Cardiac fibroblast (primary cell): Measurements from ENCODE around the gene HMG20B.

Experiments used
- DNase-seq, 2 donors: peaks; one replicate each; pipeline versions ENCODE4 v3.0.0 to v3.0.0-alpha.2; 2010; ENCODE audit warnings: low read depth in 2 of 2
- H3K4me3 ChIP-seq, 2 donors: replicated peaks in 1 of 2; 1 replicate in 1 of 2; 2 replicates in 1 of 2; pipeline ENCODE4 v1.5.1; 2011; ENCODE audit warnings: low read depth in 2 of 2, low read length in 2 of 2, mild to moderate bottlenecking in 2 of 2, moderate library complexity in 1 of 2
- TF ChIP-seq, protein P1 (sequence below): IDR thresholded peaks from one replicate; pipeline ENCODE4 v1.5.1; 2011; ENCODE audit warnings: low read depth, mild to moderate bottlenecking, low read length, inconsistent platforms

Gene HMG20B

DNA sequence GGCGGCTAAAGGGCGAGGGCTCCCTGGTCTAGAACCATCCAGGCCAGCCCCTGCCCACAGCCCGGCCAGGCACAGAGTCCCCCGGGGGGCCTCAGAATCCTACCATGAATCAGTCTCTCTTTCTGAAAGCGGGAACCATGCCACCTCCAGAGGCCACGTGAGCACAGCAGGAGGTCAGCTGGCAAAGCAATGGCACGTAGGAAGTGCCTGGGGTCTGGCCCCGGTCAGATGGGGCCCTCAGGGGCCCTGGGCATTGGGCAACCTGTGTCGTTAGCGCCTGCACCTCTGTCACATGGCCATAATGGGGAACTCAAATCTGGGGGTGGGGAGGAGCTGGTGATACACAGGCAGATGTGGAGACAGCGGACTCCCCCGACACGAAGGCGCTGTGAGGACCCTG lies 24.1 kb upstream of the HMG20B start:
- H3K4me3 ChIP-seq = no peak overlapping the region
- TF ChIP-seq, protein P1, sequence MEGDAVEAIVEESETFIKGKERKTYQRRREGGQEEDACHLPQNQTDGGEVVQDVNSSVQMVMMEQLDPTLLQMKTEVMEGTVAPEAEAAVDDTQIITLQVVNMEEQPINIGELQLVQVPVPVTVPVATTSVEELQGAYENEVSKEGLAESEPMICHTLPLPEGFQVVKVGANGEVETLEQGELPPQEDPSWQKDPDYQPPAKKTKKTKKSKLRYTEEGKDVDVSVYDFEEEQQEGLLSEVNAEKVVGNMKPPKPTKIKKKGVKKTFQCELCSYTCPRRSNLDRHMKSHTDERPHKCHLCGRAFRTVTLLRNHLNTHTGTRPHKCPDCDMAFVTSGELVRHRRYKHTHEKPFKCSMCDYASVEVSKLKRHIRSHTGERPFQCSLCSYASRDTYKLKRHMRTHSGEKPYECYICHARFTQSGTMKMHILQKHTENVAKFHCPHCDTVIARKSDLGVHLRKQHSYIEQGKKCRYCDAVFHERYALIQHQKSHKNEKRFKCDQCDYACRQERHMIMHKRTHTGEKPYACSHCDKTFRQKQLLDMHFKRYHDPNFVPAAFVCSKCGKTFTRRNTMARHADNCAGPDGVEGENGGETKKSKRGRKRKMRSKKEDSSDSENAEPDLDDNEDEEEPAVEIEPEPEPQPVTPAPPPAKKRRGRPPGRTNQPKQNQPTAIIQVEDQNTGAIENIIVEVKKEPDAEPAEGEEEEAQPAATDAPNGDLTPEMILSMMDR = no peak

DNA sequence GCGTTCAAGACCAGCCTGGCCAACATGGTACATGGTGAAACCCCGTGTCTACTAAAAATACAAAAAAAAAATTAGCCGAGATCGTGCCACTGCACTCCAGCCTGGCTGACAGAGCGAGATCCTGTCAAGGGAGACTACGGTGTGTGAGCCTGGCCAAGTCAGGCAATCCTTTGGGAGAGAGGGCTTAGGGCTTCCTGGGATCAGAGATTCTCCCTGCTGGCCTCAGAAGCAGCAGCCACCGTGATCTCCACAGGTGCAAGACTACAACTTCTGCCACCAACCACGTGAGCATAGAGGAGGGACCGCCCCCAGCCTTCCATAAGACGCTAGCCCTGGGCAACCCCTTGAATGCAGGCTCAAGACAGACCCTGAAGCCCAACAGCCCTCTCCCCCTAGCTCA lies 22.9 kb upstream of the HMG20B start:
- TF ChIP-seq, protein P1 = no peak
- H3K4me3 ChIP-seq = no peak overlapping the region
- DNase-seq = no peak

More for the DNA sequence above, 24.1 kb upstream of the HMG20B start:
- no peak for DNase-seq

DNA sequence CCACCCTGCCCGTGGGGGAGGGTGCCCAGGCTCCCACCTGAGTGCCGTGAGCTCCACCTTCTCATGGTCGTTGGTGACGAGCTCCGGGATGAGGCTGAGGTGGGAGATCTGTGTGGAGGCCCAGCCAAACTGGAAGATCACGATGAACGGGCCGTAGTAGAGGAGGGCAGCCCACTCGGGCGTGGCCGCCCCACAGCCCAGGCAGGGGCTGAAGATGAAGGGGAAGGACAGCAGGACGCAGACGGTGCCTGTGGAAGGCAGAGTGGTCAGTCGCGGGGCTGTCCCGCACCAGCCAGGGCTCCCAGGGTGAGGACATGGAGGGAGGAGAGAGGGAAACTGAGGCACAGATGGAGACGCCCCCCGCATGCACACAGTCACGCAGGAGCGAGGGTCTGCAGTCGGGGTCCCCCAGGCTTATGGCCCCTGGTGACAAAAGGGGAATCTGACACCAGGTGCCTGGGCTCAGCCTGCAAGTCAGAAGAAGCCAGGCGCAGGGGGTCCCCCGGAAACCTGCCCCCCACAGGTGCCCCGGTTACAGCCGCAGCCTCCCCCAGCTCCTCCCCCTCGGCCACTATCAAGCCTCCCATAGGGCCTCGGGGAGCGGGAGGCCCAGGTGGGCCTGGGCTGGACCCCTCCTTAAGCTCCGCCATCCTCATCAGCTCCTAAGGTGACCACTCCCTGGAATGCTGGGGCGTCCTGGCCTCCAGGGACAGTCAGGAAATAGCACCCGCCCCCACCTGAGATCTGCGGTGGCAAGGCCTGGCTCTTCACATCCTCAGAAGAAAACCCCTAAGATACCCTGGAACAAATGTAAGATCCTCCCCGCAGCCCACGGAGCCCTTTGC lies 21.6 kb upstream of the HMG20B start:
- no peak for DNase-seq
- TF ChIP-seq, protein P1 = no peak
- H3K4me3 ChIP-seq = no peak overlapping the region

DNA sequence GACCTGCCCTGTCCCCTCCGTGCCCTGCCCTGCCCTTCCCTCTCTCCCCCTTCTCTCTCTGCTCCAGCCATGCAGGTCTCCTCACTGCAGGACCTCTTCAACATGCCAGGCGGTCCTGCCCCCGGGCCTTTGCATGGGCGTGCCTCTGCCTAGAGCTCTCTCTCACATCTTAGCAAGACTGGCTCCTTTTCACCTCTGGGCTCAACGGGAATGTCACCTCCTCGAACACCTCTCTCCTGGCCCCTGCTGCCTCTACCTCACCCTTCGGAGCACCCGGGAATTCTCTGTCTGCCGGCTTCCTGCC lies 21.0 kb upstream of the HMG20B start:
- TF ChIP-seq, protein P1 = no peak
- H3K4me3 ChIP-seq = no peak overlapping the region
- no peak for DNase-seq

DNA sequence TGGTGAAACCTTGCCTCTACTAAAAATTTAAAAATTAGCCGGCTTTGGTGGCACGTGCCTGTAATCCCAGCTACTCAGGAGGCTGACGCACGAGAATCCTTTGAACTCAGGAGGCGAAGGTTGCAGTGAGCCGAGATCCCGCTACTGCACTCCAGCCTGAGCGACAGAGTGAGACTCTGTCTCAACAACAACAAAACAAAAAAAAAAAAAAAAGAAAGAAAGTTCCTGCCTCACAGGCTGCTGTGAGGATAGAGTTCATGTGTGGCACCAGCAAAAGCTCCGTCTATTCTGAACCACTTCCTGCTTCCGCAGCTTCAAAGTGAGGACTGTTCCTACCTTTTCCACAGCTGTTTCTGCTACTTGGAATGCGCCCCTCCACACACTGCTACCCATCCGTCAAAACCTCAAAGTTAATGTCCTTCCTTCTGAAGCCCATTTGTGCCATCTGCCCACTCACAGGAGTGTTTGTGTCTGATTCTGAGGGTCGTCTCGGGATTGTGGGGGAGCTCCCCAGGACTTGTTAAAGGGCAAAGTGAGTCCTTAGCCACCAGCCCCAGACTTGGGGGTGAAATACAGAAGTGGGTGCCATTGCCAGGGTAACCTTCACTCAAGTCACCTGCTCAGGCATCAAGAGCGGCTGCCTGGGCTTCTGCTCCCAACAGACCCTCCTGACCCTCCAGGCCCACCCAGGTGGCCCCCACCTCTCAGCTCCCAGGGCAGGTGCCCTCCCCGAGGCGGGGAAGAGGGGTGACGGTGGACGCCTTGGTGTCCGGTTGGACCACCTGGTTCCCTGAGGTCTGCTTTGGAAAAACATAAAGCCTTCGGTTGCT lies 18.3 kb upstream of the HMG20B start:
- no peak for DNase-seq
- TF ChIP-seq, protein P1 = no peak
- H3K4me3 ChIP-seq = no peak overlapping the region

DNA sequence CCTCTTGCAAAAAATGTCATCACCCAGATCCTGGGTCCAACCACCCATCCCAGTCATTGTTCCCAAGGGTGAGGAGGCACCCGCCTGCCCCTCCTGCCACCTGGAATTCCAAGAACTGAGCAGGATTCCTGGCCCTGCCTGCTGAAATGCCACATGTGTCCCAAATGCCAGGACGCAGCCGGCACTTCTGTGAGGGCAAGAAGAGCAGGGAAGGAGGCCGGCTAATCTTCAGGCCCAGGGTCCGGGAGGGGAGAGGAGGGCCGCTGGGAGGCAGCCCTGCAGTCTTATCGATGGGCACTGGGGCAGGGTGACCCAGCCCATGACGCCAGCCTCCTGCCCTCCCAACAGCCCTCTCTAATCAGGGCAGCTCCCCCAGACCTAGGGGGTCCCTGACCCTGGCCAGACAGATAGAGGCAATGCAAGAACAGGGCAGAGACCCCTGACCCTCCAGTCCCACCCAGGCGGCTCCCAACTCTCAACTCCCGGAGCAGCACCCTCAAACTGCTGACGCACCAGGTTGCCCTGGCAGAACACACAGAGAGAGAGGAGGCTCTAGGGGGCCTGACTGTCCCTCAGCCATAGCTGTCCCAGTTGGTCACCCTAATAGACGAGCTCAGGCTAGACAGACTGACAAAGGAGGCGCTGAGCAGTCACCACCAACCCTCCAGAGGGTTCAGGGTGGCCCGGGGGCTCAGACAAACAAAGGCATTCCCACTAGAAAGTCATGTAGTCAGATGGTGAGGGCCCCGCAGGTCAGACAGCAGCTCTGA lies 16.9 kb upstream of the HMG20B start:
- TF ChIP-seq, protein P1 = no peak
- no peak for DNase-seq
- peak overlapping the region; percentile 69 to 96 for H3K4me3 ChIP-seq
